ENCODE measurements around the gene ROBO2. TPM values are rescaled to one million over a fixed set of nuclear protein-coding genes. Genes with fewer than 3 reads are reported as not detected.

Gene ROBO2
- total and polyA plus RNA-seq, 2 experiments from 2014 or later, result 1.5 to 7.8 TPM

DNA sequence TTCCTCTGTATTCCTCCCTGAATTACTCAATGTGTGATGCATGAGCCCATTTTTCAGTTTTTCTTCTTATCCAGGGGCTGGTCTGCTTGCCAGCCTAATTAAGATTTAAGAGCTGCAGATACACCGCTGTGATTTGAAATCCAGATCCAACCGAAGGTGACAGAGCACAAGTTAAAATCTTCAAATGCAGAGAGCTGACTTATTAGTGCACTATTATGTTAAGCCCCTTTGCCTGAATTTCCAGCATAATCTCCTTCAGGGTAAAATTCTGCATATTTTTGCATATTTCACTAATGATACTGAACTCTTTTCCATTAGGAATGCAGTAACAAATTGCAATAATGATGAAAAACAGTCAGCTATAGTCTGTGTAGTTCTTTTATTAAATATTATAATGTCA, 583.6 kb downstream of the ROBO2 start:
- Histone ChIP-seq H3K4me2 (no peak overlapping the region), H3K27ac (ENCODE audit: low read depth) (no peak overlapping the region), H3F3A (replicated peaks; ENCODE audit: low read depth) (no peaks in the 10 kb centered on the region), H3K27me3 (ENCODE audit: insufficient read depth) (no peaks in the 10 kb centered on the region), H3K9me2 (ENCODE audit: insufficient read depth) (no peaks in the 10 kb centered on the region; the same call in 1 of the 2 replicates), H2AFZ (no peak overlapping the region), H3K79me2 (replicated peaks; ENCODE audit: insufficient read depth) (no peaks in the 10 kb centered on the region), H3K36me3 (ENCODE audit: insufficient read depth) (no peaks in the 10 kb centered on the region), H3K4me3 (no peak overlapping the region), H4K20me1 (replicated peaks; ENCODE audit: insufficient read depth) (no peaks in the 10 kb centered on the region), H3K4me1 (ENCODE audit: insufficient read depth) (peaks cover 6% of the 10 kb centered on the region; the same call in 1 of the 2 replicates)
- no peaks in the 10 kb centered on the region for H3K9me3 Mint-ChIP-seq
- ATAC-seq (no peak), DNase-seq (ENCODE audit: low spot score) (no peak)
- no peak overlapping the region for H3K27ac Mint-ChIP-seq
- no peak overlapping the region for H3K4me3 Mint-ChIP-seq
- TF ChIP-seq STAT1 (IDR thresholded peaks at IDR 0.05; ENCODE audit: unreplicated experiment), result no peak
- TF ChIP-seq, protein P1, sequence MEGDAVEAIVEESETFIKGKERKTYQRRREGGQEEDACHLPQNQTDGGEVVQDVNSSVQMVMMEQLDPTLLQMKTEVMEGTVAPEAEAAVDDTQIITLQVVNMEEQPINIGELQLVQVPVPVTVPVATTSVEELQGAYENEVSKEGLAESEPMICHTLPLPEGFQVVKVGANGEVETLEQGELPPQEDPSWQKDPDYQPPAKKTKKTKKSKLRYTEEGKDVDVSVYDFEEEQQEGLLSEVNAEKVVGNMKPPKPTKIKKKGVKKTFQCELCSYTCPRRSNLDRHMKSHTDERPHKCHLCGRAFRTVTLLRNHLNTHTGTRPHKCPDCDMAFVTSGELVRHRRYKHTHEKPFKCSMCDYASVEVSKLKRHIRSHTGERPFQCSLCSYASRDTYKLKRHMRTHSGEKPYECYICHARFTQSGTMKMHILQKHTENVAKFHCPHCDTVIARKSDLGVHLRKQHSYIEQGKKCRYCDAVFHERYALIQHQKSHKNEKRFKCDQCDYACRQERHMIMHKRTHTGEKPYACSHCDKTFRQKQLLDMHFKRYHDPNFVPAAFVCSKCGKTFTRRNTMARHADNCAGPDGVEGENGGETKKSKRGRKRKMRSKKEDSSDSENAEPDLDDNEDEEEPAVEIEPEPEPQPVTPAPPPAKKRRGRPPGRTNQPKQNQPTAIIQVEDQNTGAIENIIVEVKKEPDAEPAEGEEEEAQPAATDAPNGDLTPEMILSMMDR (conservative IDR thresholded peaks at IDR 0.05; ENCODE audit: low read depth in 2 of 2), result no peak
- no peaks in the 10 kb centered on the region for H3K27me3 Mint-ChIP-seq (ENCODE audit: insufficient read depth, low read depth, poor library complexity)
- H3K36me3 Mint-ChIP-seq (ENCODE audit: low read depth), result no peaks in the 10 kb centered on the region
- H3K4me1 Mint-ChIP-seq, result no peaks in the 10 kb centered on the region

DNA sequence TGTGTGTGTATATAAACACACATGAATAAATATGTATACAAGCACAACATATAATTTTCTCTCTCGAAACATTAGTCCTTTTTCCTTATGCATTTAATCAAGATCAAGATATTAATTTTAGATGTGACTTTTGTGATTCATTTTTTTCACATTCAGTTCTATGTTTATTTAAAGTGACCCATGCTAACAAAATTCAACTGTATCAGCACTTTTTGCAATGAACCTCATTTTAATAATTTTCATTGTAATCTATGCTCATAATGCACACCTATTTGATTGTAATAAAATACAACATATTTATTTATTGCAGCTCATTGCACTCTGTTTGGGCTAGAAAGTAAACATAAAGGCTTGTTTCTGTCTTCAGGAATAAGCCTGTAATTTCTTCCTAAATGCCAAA, 586.3 kb downstream of the ROBO2 start:
- Histone ChIP-seq H3F3A (replicated peaks; ENCODE audit: low read depth) (no peaks in the 10 kb centered on the region), H3K4me1 (ENCODE audit: insufficient read depth) (peaks cover 6% of the 10 kb centered on the region; the same call in 1 of the 2 replicates), H2AFZ (no peak overlapping the region; the same call in 1 of the 2 replicates), H3K9me2 (ENCODE audit: insufficient read depth) (no peaks in the 10 kb centered on the region), H4K20me1 (replicated peaks; ENCODE audit: insufficient read depth) (no peaks in the 10 kb centered on the region), H3K36me3 (ENCODE audit: insufficient read depth) (no peaks in the 10 kb centered on the region), H3K4me2 (no peak overlapping the region), H3K79me2 (replicated peaks; ENCODE audit: insufficient read depth) (no peaks in the 10 kb centered on the region), H3K4me3 (no peak overlapping the region), H3K27me3 (ENCODE audit: insufficient read depth) (no peaks in the 10 kb centered on the region), H3K27ac (ENCODE audit: low read depth) (no peak overlapping the region)
- Mint-ChIP-seq H3K36me3 (ENCODE audit: low read depth) (no peaks in the 10 kb centered on the region), H3K27me3 (ENCODE audit: insufficient read depth, low read depth, poor library complexity) (no peaks in the 10 kb centered on the region), H3K9me3 (no peaks in the 10 kb centered on the region), H3K4me3 (no peak overlapping the region), H3K4me1 (peaks cover 5% of the 10 kb centered on the region; the same call in 2 of the 3 replicates), H3K27ac (no peak overlapping the region)
- DNase-seq (ENCODE audit: low spot score), result no peak
- ATAC-seq, result no peak
- TF ChIP-seq STAT1 (IDR thresholded peaks at IDR 0.05; ENCODE audit: unreplicated experiment) (no peak), POLR2AphosphoS5 (IDR thresholded peaks at IDR 0.05; ENCODE audit: low read depth) (no peak), JUNB (IDR thresholded peaks at IDR 0.05; ENCODE audit: unreplicated experiment) (no peak), ZNF331 (CRISPR knock-in tag; IDR thresholded peaks at IDR 0.05; ENCODE audit: low read depth) (no peak), CREB1 (CRISPR knock-in tag; IDR thresholded peaks at IDR 0.05; ENCODE audit: low read depth) (no peak), NANOG (IDR thresholded peaks at IDR 0.05; ENCODE audit: borderline replicate concordance) (no peak), EZH2phosphoT487 (IDR thresholded peaks at IDR 0.05; ENCODE audit: unreplicated experiment) (no peak), ZNF114 (CRISPR knock-in tag; IDR thresholded peaks at IDR 0.05) (no peak)
- TF ChIP-seq, protein P2, sequence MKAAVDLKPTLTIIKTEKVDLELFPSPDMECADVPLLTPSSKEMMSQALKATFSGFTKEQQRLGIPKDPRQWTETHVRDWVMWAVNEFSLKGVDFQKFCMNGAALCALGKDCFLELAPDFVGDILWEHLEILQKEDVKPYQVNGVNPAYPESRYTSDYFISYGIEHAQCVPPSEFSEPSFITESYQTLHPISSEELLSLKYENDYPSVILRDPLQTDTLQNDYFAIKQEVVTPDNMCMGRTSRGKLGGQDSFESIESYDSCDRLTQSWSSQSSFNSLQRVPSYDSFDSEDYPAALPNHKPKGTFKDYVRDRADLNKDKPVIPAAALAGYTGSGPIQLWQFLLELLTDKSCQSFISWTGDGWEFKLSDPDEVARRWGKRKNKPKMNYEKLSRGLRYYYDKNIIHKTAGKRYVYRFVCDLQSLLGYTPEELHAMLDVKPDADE (IDR thresholded peaks at IDR 0.05), result no peak
- TF ChIP-seq, protein P1 (conservative IDR thresholded peaks at IDR 0.05; ENCODE audit: low read depth in 2 of 2), result no peak
- TF ChIP-seq, protein P3, sequence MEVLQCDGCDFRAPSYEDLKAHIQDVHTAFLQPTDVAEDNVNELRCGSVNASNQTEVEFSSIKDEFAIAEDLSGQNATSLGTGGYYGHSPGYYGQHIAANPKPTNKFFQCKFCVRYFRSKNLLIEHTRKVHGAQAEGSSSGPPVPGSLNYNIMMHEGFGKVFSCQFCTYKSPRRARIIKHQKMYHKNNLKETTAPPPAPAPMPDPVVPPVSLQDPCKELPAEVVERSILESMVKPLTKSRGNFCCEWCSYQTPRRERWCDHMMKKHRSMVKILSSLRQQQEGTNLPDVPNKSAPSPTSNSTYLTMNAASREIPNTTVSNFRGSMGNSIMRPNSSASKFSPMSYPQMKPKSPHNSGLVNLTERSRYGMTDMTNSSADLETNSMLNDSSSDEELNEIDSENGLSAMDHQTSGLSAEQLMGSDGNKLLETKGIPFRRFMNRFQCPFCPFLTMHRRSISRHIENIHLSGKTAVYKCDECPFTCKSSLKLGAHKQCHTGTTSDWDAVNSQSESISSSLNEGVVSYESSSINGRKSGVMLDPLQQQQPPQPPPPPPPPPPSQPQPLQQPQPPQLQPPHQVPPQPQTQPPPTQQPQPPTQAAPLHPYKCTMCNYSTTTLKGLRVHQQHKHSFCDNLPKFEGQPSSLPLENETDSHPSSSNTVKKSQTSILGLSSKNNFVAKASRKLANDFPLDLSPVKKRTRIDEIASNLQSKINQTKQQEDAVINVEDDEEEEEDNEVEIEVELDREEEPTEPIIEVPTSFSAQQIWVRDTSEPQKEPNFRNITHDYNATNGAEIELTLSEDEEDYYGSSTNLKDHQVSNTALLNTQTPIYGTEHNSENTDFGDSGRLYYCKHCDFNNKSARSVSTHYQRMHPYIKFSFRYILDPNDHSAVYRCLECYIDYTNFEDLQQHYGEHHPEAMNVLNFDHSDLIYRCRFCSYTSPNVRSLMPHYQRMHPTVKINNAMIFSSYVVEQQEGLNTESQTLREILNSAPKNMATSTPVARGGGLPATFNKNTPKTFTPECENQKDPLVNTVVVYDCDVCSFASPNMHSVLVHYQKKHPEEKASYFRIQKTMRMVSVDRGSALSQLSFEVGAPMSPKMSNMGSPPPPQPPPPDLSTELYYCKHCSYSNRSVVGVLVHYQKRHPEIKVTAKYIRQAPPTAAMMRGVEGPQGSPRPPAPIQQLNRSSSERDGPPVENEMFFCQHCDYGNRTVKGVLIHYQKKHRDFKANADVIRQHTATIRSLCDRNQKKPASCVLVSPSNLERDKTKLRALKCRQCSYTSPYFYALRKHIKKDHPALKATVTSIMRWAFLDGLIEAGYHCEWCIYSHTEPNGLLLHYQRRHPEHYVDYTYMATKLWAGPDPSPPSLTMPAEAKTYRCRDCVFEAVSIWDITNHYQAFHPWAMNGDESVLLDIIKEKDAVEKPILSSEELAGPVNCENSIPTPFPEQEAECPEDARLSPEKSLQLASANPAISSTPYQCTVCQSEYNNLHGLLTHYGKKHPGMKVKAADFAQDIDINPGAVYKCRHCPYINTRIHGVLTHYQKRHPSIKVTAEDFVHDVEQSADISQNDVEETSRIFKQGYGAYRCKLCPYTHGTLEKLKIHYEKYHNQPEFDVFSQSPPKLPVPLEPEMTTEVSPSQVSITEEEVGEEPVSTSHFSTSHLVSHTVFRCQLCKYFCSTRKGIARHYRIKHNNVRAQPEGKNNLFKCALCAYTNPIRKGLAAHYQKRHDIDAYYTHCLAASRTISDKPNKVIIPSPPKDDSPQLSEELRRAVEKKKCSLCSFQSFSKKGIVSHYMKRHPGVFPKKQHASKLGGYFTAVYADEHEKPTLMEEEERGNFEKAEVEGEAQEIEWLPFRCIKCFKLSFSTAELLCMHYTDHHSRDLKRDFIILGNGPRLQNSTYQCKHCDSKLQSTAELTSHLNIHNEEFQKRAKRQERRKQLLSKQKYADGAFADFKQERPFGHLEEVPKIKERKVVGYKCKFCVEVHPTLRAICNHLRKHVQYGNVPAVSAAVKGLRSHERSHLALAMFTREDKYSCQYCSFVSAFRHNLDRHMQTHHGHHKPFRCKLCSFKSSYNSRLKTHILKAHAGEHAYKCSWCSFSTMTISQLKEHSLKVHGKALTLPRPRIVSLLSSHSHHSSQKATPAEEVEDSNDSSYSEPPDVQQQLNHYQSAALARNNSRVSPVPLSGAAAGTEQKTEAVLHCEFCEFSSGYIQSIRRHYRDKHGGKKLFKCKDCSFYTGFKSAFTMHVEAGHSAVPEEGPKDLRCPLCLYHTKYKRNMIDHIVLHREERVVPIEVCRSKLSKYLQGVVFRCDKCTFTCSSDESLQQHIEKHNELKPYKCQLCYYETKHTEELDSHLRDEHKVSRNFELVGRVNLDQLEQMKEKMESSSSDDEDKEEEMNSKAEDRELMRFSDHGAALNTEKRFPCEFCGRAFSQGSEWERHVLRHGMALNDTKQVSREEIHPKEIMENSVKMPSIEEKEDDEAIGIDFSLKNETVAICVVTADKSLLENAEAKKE (CRISPR knock-in tag; IDR thresholded peaks at IDR 0.05), result no peak
